ENCODE data around the gene EIF3K.
"Not testable (repeated sequence)": the region's sequence is repeated elsewhere in the genome, so short reads cannot be mapped to it uniquely, and the experiment has no call there.

EIF3K gene, protein sequence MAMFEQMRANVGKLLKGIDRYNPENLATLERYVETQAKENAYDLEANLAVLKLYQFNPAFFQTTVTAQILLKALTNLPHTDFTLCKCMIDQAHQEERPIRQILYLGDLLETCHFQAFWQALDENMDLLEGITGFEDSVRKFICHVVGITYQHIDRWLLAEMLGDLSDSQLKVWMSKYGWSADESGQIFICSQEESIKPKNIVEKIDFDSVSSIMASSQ

DNA sequence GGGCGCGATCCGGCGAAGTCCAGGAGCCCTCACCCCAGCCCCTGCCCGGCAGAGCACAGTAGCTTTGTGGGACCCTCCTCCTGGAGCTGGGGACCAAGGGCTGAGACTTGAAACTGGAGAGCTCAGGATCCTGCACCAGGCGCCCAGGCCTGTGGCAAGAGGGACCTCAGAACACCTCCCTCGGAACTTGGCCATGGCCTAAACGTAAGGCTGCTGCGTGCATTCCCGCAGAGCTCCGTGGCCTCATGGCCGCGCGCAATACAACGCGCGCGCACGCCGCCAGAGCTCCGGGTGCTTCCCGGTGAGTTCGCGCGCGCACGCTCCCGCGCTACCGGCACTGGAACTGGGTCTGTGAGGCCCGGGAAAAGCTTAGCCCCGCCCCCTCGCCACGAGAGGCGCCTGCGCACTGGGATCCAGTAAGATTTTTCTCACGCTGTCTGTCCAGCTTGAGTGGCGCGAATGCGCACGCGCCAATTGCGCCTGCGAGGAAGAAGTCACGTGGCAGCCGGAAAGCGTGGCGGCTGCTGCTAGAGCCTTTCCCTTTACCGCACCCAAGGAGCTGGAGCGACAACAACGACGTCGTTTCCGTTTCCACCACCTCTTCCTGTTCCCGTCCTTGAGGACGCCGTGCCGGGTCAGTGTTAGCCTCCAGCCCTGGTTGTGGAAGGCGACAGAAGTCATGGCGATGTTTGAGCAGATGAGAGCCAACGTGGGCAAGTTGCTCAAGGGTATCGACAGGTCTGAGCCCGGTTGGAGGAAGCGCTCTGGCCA lies at the start of gene EIF3K:
TSS of gene EIF3K (plus strand) at position 599 of the 771 bp plus-strand sequence. CDS start at position 680, 81 bp downstream.
- DNase-seq (ENCODE audit: low read depth in 2 of 2, low spot score in 1 of 2), result peak; percentile 93 to 97

DNA sequence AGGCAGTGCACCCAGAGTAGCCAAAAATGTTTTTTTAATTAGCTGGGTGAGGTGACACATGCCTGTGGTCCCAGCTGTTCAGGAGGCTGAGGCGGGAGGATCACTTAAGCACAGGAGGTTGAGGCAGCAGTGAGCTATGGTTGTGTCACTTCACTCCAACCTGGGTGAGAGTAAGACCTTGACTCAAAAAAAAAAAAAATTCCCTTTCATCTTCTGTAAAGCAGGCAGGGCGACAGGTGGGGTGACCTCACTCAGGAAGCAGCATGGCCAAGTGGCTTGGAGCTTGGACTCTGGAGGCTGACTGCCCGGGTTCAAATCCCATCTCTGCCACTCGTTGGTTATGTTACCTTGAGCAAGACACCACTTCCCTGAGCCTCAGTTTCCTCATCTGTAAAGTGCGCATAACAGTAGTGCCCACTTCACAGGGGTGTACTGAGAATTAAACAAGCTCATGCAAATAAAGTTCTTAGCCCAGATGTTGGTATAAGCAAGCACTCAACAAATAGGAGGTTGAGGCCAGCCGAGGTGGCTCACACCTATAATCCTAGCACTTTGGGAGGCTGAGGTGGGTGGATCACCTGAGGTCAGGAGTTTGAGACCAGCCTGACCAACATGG lies 49.5 kb upstream of the EIF3K start:
- no peak for DNase-seq (ENCODE audit: low read depth in 2 of 2, low spot score in 1 of 2)

DNA sequence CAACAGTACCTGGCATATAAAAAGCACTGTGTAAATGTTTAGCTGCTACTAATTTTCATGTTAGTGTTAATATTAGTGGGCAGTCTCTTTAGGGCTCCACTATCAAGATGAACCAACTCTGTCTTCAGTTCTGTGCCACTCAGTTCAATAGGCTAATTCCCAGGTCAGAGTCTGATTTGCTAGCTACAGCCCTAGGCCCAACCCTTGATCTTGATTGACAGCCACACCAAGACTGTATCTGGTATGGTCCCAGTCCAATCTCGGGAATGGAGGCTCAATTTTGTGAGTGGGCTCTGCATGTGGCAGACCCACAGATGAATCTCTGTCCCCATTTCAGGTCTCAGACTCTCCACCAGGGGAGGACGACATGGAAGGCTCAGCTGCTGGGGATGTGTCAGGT lies 47.3 kb upstream of the EIF3K start:
- no peak for DNase-seq (ENCODE audit: low read depth in 2 of 2, low spot score in 1 of 2)

DNA sequence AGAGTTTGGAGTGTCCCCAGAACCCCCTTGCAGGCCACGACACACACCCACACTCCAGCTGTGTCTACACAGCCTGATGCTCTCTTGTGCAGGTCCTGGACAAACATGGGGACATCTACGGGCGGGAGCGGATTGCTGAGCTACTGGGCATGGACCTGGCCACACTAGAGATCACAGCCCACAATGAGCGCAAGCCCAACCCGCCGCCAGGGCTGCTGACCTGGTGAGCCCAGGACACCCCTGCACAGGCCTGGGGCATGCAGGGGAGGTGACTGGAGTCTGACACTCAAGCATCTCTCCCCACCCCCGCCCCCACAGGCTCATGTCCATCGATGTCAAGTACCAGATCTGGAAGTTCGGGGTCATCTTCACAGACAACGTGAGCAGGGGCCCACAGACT lies 41.2 kb upstream of the EIF3K start:
- DNase-seq (ENCODE audit: low read depth in 2 of 2, low spot score in 1 of 2), result no peak

DNA sequence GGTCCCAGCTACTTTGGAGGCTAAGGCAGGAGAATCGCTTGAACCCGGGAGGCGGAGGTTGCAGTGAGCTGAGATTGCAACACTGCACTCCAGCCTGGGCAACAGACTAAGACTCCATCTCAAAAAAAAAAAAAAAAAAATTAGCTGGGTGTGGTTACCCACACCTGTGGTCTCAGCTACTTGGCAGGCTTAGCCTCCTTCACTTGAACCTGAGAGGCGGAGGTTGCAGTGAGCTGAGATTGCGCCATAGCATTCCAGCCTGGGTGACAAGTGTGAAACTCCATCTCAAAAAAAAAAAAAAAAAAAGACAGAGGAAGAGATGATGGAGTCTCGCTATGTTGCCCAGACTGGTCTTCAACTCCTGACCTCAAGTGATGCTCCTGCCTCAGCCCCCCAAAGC lies 39.7 kb upstream of the EIF3K start:
- DNase-seq (ENCODE audit: low read depth in 2 of 2, low spot score in 1 of 2), result not testable (repeated sequence)

DNA sequence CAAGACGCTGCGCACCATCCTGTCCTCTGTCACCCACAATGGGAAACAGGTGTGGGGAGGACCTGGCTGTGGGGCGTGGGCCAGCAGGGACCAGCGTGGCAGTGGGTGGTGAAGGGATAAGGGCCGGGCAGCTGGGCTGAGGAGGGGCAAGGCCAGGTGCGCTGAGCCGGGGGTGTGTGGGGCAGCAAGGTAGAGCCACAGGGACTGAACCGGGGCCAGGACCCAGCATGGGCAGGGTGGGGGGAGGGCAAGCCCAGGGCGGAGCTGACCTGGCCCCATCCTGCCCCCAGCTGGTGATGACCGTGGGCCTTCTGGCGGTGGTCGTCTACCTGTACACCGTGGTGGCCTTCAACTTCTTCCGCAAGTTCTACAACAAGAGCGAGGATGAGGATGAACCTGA lies 38.9 kb upstream of the EIF3K start:
- DNase-seq (ENCODE audit: low read depth in 2 of 2, low spot score in 1 of 2), result no peak

DNA sequence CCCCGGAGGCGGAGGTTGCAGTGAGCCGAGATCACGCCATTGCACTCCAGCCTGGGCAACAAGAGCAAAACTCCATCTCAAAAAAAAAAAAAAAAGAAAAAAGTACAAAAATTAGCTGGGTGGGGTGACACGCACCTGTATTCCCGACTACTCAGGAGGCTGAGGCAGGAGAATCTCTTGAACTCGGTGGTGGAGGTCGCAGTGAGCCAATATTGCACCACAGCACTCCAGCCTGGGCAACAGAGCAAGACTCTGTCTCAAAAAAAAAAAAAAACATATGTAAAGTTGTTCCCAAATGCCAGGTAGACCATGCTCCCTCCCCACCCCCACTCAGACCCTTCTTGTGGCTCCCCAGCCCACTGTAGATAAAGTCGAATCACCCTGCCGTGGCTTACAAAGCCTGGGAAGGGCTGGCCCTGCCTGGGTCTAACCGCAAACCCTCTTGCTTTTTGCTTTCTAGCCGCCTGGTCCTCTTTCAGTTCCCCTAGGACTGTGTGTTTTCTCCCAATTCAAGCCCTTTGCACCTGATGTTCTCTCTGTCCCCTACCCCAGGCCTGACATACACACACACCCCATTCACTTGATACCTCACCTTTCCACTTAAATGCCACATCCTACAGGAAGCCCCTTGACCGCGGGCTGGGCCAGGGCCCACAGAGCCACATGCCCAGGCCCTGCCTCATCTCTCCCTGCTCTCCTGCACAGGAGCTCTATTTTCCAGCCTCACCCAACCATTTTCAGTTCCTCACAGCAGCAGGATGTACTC lies 35.6 kb upstream of the EIF3K start:
- no peak for DNase-seq (ENCODE audit: low read depth in 2 of 2, low spot score in 1 of 2)

DNA sequence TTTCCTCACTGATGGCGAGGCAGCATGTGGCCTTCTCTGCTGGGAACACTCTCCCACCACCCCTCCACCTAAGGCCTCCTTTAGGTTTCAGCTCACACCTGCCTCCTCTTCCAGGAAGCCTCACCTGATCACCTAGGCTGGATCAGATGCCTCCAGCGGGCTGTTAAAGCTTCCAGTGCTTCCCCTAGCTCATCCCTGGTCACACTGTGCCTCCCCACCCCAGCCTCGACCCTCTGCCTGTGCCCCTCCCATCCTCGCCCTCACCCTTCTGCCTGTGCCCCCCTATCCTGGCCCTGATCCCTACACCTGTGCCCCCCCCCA lies 35.0 kb upstream of the EIF3K start:
- no peak for DNase-seq (ENCODE audit: low read depth in 2 of 2, low spot score in 1 of 2)

DNA sequence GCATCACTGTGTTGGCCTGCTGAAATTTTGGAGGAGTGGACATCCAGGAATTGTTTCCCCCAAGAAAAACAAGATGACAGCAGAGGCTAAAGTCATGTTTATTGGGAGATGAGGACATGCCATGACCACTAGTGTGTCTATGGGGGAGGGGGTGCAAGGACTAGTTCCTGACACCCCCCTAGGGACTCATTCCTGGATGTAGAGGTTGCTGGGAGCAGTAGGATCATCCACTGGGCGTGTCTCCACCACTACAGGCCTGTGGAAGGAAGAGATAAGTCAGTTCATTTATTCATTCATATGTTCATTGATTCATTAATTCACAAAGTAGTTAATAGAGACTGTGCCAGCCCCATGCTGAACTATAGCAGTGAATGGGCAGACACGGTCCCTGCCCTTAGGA lies 31.4 kb upstream of the EIF3K start:
- DNase-seq (ENCODE audit: low read depth in 2 of 2, low spot score in 1 of 2), result no peak

DNA sequence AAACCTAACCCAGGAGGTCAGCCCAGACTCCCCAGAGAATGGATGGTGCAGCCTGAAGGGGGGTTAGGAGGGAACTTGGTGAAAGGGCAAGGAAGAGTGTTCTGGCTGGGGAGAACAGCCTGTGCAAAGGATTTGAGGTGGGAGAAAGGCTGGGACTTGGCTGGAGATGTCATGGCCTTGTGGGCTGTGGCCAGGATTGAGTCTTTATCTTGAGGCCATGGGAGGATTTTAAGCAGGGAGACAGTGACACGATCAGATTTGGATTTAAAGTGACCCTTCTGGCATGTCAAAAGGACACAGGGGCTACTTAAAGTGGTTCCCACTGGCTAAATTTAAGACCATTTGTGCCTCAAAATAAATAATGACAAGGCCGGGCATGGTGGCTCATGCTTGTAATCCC lies 30.9 kb upstream of the EIF3K start:
- DNase-seq (ENCODE audit: low read depth in 2 of 2, low spot score in 1 of 2), result no peak

DNA sequence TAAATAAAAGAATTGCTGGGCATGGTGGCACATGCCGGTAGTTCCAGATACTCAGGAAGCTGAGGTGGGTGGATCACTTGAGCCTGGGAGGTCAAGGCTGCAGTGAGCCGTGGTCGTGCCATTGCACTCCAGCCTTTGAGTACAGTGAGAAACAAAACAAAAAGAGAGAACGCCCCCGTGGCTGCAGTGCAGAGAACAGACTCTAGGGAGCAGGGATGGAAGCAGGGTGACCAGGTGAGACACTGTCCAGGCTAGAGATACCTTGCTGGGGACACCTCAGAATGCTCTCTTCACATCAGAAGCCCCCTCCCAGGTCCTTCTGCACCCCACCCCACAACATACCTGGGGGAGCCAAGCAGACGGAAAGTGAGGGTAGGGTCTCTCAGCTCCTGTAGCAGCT lies 26.0 kb upstream of the EIF3K start:
- no peak for DNase-seq (ENCODE audit: low read depth in 2 of 2, low spot score in 1 of 2)

DNA sequence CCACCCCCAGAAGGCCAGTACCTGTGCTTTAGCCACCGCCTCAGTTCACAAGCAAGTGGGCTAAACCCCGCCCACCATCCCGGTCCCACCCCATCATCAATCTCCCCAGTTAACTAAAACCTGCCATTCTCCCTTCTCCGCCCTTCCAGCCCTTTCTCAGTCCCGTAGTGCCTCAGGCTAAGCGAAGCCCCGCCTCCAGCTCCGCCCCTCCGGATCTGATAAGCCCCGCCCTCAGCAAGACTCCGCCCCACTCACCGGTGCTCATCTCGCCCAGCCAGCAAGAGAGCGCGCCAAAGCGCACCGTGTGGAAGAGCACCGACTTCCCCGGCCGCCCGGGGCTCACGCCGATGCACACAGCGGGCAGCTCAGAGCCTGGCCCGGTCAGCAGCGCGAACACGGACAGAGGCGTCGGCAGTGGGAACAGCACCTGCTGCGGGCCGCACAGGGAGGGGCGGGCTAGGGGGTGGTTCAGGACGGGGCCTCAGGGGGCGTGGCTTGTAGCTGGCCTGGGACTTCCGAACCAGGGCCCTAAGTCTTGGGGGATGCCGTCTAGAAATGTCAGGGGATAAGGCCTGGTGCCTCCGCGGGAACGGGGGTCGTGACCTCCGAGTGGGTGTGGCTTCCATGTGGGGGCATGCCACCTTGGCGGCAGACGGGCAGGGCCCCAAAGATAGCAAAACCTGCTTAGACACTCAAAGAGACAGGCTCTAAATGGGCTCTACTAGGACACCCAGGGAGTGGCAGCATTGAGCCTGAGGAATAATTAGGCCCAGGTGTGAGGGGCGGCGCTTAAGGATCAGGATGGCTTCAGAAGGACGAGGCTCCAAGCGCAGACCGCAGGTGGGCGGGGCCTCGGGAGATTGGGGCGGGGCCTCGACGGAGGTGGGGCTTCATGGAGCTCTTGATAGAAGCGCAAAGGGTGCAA lies 22.7 kb upstream of the EIF3K start:
- no peak for DNase-seq (ENCODE audit: low read depth in 2 of 2, low spot score in 1 of 2)

DNA sequence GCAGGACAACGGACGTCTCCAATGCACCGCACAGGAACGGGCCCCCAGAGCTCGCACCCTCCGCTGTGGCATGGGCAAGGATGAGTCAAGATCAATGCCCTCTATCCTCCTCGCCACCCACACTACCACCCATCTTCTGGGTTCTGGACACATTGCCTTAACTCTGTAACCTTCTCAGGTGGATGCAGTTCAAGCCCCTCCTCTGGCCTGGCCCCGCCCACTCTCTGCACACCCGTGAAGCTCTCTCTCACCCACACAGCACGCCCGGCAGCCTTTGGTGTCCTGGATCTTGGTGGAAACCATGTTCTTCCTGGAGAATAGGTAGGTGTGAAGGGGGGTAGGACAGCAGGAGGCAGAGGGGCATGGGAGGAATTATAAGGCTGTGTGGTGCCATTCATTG lies 21.9 kb upstream of the EIF3K start:
- DNase-seq (ENCODE audit: low read depth in 2 of 2, low spot score in 1 of 2), result no peak

DNA sequence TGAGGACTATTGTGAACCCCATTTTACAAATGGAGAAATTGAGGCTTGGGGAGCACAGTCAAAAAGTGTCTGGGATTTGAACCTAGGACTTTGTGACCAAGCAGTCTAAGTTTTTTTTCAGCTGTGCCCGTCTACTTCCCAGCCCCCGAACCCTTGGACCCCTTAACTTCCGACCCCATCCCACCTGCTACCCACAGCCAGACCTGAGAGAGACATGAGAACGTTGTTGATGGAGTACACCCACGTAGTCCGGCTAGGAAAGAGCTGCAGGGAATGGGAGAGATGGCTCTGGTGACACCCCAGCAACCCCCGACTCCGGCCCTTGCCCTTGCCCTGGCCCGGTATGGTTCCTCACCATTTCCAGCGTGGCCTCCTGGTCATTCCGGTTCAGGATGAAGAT lies 19.3 kb upstream of the EIF3K start:
- no peak for DNase-seq (ENCODE audit: low read depth in 2 of 2, low spot score in 1 of 2)

DNA sequence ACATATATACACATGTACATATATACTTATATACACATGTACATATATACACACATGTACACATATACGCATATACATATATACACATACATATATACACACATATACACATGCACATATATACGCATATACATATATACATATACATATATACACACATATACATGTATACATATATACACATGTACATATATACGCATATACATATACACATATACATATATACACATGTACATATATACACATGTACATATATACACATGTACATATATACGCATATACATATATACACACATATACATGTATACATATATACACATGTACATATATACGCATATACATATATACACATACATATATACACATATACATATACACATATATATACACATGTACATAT lies 16.1 kb upstream of the EIF3K start:
- not testable (repeated sequence) for DNase-seq (ENCODE audit: low read depth in 2 of 2, low spot score in 1 of 2)

DNA sequence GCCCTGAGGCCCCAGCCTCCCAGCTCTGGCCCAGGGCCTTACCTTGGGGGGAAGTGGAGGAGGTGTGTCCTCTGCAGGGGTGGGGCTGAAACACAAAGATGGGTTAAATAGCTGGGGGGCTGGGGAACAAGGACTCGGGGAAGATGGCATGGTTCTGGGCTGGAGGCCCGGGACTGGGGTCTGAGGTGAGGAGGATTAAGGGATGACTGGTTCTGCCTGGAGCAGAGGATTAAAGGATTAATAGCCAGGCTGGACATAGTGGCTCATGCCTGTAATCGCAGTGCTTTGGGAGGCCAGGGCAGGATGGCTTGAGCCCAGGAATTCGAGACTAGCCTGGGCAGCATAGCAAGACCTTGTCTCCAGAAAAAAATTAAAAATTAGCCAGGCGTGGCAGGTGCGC lies 12.9 kb upstream of the EIF3K start:
- no peak for DNase-seq (ENCODE audit: low read depth in 2 of 2, low spot score in 1 of 2)

DNA sequence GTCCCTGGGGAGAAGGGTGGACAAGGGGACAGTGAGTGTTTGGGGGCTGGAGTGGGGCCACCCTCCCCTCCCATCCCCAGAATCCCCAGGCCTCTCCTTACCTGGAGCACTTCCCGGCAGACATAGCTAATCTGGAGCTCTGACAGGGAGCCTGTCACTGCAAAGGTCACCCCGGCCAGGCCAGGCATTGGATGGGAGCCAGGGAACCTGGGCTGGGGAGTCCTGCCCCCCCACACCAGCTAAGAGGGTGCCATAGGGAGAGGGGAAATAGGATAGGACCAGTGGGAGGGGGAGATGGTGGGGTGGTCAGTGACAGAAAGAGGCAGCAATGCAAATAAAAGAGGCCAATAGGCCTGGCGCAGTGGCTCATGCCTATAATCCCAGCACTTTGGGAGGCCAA lies 4.7 kb upstream of the EIF3K start:
- no peak for DNase-seq (ENCODE audit: low read depth in 2 of 2, low spot score in 1 of 2)

DNA sequence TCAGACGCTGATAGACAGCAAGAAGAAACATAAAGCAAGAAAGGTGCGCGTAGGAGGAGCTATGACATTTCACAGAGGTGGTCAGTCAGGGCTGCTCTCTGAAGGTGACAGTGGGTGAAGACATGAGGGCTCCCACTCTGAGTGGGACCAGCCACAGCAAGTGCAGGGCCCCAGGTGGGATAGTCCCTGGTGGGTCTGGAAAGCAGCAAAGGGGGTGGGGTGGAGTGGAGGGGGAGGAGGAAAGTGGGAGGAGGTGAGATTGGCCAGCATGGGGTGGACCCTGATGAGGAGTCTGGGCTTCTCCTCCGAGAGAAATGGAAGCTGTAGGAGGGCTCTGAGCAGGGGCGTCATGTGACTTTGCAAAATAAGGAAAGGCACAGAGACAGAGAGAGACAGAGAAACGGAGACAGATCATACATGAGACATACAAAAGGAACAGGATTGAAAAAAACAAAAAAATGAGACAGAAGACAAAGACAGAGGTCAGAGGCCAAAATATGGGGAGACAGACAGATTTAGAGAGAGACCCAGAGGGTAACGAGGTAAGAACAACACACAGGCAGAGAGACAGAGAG lies 3.9 kb upstream of the EIF3K start:
- no peak for DNase-seq (ENCODE audit: low read depth in 2 of 2, low spot score in 1 of 2)

DNA sequence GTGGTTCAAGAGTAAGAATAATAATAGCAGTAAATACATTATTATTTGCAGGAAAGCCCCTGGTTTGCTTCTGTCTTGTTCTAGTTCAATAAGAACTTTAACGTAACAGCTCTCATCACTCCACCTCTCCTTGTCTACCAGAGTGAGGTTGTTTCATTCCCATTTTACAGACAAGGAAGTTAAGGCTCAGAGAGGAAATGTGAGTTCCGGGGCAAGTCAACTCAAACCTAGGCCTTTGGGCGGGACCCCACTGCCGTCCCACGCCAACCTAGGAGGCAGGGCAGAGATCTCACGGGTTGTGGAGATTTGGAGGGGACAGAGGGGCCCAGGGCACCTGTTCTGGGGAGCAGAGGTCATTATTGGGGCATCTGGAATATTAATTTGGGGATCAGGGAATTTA lies 2.7 kb upstream of the EIF3K start:
- DNase-seq (ENCODE audit: low read depth in 2 of 2, low spot score in 1 of 2), result no peak

DNA sequence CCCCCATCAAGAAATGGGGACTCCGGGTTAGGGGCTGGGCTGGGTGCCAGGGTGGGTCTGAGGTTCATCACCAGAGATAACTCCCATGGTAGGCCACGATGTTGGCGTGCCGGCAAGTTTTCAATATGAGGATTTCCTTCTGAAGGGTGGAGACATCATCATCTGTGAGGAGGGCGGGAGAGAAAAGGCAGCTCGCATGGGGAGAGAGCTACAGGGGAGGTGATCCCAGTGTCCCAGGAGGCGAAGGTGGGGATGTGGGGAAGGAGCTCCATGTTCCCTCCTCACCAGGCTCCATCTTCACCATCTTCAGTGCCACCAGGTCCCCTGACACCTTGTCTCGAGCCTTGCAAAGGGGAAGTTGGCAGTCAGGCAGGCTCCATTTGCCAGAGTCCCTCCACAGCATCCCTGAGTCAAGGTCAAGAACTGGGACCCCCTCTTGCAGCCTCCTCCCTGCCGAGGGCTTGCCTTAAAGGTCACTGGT lies 1.7 kb upstream of the EIF3K start:
- DNase-seq (ENCODE audit: low read depth in 2 of 2, low spot score in 1 of 2), result no peak
